GM20431 (cell line): ENCODE measurements around the gene ACOT7.

Experiments used
- in situ Hi-C: fragments of 300-500 bp; cut with MseI, MboI; formaldehyde crosslinking; loops from one replicate; pipeline ENCODE4 v1.15.0; 2020; ENCODE audit warnings: low sequenced_read_pairs; ENCODE audit not compliant: unreplicated experiment

The ACOT7 gene

DNA sequence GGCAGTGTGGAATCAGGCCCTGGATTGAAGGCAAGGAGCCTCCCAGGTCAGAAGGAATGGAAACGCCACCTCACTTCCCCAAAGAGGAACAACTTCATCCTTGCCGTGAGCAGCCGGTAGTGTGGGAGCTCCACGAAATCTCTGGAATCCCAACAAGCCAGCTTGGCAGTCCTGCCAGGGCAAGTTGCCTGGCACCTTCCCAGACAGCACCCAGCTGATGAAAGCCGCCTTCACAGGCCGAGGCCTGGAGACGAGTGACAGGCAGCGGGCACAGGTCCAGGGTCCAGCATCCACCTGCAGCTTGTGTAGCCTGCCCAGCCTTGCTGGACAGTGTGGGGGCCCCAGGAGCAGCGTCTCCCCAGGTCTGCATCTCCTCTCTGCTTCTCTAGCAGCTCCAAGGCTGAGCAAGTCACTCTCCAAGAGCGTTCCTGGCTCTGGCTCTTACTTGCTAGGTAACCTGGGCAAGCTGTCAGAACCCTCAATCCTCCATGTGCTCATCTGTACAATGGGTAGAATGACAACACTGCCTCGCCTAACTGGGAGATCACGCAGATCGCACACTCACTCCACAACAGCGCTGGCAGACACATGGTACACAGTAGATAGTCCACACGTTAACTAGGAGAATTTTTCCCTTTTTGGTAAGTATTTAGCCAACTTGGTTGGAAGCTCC is 43.0 kb downstream of the ACOT7 start:
- in situ Hi-C loops, result loop anchor here (10.0 kb wide), 1 partner anchor 54 kb away; no protein-coding TSS in a partner anchor

DNA sequence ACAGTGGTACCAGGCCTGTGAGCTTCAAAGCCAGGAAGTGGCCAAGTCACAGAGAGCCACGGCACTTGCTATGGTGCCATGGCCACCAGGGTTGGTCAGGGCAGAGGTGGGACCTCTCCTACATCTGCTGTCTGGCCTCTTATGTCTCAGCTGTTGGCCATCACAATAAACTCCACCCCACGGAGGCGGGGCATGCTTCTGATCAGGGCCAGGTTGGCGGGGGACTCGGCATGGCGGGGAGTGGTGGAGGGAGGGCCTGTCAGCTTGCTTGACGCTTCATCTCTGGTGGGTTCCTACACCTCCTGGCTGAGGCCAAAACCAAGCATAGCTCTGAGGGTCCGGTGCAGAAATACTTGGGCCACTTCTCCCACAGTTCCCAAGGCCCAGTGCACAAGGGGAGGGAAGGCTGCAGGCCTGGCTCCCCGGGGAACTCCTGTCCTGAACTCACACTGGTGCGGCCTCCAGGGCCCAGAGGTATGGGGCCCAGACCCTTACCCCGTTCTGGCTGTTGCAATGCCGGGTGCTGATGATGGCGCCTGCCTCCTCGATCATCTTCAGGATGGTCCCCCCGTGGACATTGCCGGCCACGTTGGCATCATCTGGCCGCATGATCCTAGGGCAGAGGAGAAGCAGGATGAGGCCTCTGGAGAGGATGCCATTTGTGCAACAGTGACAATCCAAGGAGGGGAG is 44.2 kb downstream of the ACOT7 start:
- in situ Hi-C loops, result no loop called here

DNA sequence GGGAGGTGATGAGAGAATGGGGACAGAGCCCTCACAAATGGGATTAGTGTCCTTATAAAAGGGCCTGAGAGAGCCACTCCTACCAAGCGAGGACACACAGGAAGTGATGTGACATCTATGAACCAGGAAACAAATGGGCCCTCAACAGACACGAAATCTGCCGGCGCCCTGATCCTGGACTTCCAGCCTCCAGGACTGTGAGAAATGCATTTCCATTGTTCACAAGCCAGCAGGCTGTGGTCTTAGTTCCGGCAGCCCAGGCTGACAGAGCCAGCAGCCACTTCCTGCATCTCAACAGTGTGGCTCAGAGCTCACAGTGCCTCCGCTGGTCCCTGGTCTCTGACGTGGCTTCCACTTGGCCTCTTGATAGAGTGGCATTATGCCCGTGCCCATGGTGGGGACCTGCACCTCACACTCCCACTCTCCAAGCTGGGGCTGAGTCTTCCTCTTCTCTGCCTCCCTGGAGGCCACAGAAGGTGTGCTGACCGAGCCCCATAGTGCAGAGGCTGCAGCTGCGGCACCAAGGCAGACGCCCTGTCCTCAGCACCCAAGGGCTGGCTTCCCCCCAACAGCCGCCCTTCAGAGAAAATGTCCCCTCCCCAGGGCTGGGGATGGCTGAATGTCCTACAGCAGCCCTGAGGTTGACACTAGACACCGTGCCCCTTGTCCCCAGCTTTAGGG is 44.9 kb downstream of the ACOT7 start:
- in situ Hi-C loops, result no loop called here

DNA sequence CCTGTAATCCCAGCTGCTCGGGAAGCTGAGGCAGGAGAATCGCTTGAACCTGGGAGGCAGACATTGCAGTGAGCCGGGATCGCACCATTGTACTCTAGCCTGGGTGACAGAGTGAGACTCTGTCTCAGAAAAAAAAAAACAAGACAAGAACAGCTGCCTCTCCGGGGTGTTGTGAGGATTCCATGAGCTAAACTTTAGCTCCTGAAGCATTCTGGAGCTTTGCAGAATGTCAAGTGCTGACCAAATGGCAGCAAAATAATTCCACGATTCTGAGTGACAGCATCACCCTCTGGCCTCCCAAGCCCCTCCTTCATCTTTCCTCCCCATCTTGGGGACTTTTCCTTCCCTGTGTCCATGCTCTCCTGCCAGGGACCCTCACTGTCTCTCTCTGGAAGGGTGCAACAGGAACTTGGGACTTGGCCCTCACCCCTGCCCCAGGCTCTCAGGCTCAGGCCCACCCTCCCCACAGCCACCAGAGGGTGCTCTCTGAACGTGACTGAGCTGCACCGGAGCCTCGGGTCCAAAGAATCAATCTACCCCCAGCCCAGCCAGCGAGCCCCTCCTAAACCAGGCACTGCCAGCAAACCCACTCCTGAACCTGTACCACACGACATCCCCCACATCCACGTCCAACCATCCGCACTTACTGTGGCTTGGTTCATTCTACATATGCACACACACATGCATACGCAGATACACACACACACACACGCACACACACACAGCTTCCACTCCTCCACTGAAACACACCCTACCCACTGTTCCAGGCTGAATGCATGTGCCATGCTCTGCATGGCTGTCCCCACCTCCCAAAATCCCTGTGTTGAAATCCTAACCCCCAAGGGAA is 45.7 kb downstream of the ACOT7 start:
- in situ Hi-C loops, result no loop called here

DNA sequence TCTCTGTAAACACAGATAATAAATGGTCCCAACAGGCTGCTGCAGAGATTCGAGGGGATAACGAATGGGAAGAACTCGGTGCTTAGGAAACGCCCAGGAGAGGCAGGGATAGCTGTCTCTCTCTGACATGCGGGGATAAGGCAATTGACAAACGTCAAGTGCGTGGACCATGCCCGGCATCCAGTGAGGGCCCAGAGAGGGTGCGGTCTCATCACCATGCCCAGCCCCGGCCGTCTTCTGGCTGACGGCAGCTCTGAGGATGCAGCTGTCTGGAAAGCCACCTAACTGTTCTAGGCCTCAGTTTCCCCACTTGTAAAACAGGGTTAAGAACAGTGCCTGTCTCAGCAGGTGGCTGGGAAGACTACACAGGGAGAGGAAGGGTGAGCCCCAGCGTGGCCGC is 48.1 kb downstream of the ACOT7 start:
- in situ Hi-C loops, result no loop called here

DNA sequence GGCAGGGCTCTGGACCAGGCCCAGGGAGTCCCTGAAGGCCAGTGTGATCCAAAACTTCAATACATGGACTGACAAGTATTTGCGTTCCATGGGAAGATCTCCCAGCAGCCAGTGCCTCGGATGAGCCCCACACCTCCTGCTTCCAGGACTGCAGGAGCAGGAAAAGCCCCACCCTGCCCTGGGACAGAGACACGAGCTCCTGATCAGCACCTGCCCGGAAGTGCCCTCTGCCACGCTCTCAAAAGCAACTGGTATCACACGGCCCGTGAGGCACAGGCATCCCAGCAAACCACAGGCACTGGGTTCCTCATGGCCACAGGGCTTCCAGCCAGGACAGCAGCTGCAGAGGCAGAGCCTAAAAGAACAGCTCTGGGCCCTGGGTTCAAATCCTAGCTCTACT is 48.6 kb downstream of the ACOT7 start:
- in situ Hi-C loops, result no loop called here

DNA sequence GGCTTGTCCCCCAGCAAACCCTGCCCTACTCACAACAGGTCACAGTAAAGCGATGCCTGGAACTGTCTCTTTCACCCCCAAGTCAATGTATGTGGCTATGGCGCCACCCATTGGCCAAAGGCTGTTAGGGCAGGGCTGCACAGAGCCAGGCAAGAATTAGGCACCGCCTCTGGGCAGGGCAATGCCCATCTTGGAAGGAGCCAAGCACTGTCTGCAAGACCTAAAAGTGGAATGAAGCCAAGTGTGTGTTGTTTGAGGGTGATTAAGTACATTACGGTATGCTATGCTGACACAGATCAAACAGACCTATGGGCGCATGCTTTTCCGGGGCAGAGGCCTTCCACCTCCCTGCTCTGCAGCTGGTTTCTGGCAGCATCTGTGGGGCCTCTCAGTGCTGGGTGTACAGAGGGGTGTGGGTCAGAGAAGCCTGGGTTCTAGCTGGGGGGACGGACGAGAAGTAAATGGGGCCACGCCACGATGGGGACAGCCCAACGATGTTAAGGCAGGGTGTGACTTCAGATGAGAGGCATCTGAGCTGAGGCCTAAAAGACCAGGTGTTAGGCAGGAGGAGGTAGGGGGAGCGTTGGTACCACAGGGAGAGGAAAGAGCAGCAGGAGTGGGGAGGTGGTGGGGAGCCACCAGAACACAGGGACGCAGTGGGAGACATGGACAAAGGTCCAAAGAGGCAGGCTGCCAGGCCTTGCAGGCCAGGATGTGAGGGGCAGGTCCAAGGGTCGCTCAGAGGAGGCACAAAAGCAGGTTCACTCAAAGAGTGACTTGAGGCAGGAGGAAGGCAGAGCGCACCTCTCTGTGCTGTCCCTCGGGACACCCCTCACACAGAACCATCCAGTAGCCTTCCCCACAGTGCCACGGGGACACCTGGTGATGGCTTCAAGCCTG is 49.8 kb downstream of the ACOT7 start:
- in situ Hi-C loops, result no loop called here

DNA sequence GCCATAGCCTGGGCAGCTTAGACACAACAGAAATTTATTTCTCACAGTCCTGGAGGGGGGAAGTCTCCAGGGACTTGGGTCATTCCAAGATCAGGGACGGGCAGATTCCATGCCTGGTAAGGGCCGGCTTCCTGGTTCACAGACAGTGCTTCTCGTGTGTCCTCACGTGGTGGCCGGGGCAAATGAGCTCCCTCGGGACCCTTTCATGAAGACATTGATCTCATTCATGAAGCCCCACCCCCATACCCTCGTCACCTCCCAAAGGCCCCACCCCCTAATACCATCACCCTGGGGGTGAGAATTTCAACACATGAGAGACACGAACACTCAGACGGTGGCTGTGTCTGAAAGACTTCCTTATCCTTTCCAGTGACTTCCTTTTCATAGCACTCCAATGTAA is 51.5 kb downstream of the ACOT7 start:
- in situ Hi-C loops, result no loop called here

DNA sequence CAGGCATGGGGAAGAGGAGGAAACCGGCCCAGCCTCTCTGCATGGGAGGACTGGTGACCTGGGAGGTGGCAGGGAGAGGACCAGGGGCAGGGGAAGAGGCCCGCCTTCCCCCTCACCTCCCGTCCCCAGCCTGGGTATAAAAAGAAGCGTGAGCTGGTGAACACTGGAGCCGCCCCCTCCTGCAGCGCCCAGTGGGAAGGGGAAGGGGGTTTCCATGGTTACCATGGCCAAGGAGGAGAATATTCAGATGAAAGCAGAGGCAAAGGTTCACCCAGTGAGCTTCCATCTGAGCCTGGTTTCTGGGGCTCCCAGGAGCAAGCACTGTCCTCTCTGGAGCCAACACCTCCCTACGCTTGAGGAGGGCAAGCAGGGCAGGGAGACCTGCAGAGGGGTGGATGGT is 54.9 kb downstream of the ACOT7 start:
- in situ Hi-C loops, result no loop called here

DNA sequence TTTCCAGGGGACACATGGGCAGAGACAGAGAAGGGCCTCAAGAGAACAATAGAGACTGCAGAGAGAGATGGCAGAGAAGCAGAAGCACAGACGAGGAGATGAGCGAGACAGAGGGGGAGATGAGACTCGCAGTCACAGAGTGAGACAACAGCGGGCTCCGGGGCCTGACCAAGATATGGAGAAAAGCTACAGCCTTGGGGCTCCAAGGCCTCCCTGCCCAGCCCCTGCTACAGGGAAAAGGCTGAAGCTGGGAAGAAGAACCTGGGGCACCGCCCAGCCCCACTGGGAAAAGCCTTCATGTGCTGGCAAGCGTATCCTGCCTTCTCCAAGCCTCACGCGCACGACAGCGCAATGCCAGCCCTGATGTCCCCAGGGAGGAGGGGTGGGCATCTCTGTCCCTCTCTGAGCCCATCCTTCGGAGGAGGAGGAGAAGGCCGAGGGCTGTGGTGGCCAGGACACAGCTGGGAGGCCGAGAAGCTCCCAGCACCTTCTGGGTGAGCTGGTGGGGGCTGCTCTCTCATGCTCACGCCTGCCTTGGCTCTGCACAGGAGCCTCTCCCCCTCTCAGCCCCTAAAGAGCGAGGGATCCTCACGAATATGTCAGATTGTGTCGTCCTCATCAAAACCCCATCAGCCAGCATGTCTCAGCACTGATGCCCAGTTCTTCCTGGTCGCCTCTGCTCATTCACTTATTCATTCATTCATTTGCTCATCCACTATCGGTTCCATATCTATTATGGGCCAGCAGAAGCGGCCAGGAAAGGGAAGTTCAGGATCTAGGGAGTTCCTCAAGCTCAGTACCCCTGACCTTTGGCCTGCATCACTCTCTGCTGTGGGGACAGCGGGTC is 56.6 kb downstream of the ACOT7 start:
- in situ Hi-C loops, result no loop called here

DNA sequence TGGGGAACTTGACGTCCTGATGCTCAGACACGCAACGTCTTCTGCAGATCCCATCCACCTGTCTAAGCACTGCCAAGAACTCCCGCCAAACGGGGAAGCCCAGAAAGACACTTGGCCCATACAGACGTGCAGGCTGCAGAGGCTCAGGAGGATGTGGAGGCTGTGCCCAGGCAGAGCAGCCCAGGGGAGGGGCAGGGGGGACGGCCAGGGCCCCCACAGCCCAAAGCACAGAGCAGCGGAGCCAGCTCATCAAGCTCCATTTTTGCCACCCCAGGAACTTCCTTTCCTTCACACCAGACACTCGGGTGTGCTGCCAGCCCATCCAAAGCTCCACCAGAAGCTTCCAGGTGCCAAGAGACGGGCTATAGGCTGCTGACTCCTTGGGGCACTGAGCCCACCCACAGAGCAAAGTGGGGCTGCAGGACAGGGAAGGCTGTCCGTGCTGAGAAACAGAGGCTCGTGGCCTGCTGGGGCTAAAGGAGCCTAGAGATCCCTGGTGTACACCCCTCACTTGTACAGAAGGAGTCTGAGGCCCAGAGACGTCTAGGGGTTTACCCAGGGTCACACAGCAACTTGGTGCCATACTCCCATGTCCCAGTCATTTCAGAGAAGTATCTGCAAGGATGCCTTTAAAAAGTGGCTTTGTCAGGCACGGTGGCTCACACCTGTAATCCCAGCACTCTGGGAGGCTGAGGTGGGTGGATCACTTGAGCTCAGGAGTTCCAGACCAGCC is 59.1 kb downstream of the ACOT7 start:
- in situ Hi-C loops, result no loop called here

DNA sequence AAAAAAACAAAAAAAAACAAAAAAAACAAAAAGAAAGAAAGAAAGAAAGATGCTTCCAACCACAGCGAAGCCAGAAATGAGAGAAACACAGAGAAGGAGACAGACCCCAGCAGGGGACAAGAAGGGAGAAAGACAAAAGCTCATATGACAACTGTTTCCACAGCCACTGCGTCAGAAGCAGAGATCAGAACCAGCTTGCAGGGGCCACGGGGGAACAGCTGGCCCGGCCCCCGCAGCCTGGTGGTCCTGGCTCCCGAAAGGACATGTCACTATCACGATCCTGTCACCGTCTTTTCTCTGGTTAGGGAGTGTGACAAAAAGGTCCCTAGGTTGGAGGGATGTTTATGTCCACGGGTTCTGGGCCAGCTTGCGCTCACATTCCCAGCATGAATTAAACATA is 60.7 kb downstream of the ACOT7 start:
- in situ Hi-C loops, result no loop called here

DNA sequence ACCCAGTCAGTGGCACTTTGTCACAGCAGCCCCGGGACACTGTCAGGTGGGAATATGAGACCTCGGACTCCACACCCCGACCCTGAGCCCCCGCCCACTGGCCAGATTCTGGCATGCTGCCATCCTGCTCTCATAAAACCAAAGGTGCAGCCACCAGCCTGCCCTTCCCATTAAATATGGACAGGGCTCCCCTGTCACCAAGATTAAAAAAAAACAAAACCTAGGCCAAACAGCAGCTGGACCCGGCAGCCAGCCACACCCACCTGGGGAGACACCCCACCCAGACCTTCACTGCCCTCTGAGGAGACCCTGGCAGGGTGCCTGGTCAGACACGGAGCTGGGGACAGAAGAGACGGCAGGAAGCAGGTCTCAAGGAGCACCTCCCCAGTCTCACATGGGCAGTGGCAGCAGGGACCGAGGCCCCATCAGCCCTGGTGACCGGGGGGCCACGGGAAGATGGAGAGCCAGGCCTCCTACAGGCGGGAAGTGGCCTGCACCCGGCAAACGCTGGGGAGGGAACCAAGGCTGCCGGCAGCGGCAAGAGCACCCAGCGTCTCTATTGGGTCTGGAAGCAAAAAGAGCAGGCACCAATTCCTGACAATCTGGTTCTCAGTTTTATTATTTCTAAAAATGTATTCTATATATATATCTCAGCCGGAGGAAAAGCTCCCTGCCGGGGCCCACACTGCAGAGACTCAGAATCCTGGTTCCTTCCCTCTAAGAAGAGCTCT is 61.9 kb downstream of the ACOT7 start:
- in situ Hi-C loops, result no loop called here

DNA sequence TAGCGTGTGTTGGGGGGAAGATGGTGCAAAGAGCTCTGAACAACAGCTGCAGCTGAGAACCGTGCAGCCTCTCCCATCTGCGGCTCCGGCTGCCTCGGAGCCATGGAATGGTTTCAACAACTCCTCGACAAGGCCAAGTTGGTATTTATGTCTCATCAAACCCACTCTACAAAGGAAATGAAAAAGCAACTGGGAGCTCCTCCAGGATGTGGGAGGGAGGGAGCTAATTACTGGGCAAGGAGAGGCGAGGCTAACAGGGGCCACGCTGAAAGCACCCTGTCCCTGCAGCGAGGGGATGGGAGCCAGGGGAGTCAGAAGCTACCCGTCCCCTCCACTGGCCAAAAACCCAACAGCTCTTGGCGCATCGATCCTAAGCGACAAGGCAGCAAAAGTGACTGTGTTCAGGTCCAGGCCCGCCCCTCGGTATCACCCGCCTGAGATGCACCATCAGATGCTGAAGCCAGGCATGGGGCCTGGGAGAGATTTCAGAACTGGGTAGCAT is 63.1 kb downstream of the ACOT7 start:
- in situ Hi-C loops, result no loop called here

DNA sequence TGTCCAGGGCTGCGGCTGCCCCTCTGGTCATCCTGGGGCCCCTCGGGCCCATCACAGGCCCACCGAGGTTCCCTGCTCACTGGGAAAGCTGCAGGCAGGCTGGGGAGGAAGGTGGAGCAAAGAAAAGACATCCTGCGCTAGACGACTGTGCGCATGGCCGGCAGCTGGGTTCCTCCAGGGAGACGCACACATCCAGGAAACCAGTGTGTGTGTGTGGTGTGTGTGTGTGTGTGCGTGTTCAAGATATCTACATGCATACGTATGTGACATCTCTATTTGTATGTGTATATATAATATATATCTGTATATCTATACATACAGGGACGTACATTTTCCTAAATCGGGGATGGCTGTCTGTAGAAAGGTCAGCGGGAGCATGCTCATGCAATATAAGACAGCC is 63.7 kb downstream of the ACOT7 start:
- in situ Hi-C loops, result no loop called here

DNA sequence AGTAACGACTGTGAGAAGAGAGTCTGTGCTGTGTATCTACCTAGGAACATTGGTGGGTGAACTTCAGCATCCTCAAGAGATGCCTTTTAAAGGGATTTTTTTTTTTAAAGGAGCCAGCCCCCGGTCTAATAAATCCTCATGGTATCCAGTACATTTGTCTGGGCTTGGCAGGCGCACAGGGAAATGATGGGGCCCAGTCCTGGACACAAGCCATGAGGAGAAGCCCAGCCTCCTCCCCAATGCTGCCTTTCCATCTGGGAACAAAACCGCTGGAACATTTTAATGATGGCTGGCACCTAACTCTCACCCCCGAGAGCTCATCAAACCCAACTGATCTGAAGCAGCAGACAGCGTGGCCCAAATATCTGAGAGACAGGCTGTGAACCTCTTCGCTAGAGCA is 64.2 kb downstream of the ACOT7 start:
- in situ Hi-C loops, result no loop called here

DNA sequence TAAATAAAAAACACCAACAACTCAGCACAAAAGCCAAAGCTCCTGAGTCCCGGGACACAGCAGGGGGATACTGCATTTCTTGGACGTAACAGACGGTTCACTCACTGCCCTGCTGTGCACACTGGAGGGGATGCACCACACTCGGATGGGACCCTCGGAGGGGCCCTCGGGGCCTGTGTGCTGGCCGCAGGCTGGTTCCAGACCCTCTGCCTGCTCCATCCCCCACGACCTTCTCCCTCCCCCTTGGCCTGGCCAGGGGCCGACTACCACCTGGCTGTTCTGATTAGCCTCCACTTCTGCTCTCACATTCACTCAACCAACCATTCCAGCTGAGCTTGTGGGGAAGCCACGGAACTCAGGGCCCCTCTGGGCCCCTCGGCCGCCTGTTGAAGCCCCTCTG is 64.9 kb downstream of the ACOT7 start:
- in situ Hi-C loops, result no loop called here
